ENCODE measurements around the gene YY1. TPM values are rescaled to one million over a fixed set of nuclear protein-coding genes. Genes with fewer than 3 reads are reported as not detected.
"Not testable (repeated sequence)": the region's sequence is repeated elsewhere in the genome, so short reads cannot be mapped to it uniquely, and the experiment has no call there.

YY1 gene
- total RNA-seq, 1 experiment from 2014 or later, result 97.0 TPM

DNA sequence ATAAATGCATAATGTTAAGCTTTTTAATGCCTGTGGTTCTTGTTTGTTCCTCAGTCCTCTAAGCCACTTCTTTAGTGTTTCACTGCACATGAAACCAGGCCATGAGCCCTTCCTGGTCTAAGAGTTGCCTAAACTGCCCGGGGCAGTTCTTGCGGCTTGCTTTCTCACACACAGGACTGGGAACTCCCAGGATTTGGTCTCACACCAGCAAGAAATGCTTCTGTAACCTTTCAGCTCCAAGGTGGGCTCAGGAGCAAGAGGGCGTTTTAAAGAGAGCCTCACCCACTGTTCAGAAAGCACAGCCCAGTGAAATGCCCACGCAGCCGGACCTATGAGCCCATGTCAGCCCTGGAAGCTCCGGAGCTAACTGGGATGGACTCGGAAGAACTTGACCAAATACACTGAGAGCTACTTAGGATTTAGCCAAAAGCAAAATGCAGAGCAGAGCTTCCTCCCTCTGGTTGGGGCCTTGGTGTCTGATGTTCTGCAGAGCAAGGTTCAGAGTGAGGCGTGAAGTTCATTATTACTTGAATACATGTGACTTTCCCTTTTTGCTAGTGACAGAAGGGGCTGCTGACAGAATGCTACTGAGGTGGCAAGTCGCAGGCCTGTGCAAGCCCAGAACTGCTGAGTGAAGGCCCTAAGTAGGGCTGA lies 43.9 kb downstream of the YY1 start:
- no TSS peak for BruUV-seq (replicated peaks)
- ChIA-PET CTCF (no interaction called here), POLR2A (ENCODE audit: low non-redundant PET) (no interaction called here)
- peaks cover 7% of the 10 kb centered on the region for H3K36me3 ChIP-seq (ENCODE audit: insufficient read depth, low read length, poor library complexity, severe bottlenecking)
- no peaks in the 10 kb centered on the region for H3K27me3 ChIP-seq (replicated peaks; ENCODE audit: insufficient read depth, low read depth, low read length, poor library complexity)
- H3K9me3 ChIP-seq (ENCODE audit: low read depth, low read length, poor library complexity, severe bottlenecking), result no peaks in the 10 kb centered on the region
- peak overlapping the region; percentile 37 for H3K27ac ChIP-seq (ENCODE audit: low read depth, low read length, poor library complexity, severe bottlenecking)
- H3K4me3 ChIP-seq (ENCODE audit: low read depth, low read length, poor library complexity, severe bottlenecking), result no peak overlapping the region
- DNase-seq (ENCODE audit: low spot score), result no peak
- intact Hi-C loops (cut with micrococcal nuclease; ENCODE audit: unreplicated experiment), result no loop called here
- H3K4me1 ChIP-seq (ENCODE audit: insufficient read depth, low read length, poor library complexity, severe bottlenecking), result peaks cover 3% of the 10 kb centered on the region
- TF ChIP-seq EZH2 (IDR thresholded peaks at IDR 0.05; ENCODE audit: borderline replicate concordance, low read depth, low read length, poor library complexity, severe bottlenecking), result no peak
- TF ChIP-seq, protein P1, sequence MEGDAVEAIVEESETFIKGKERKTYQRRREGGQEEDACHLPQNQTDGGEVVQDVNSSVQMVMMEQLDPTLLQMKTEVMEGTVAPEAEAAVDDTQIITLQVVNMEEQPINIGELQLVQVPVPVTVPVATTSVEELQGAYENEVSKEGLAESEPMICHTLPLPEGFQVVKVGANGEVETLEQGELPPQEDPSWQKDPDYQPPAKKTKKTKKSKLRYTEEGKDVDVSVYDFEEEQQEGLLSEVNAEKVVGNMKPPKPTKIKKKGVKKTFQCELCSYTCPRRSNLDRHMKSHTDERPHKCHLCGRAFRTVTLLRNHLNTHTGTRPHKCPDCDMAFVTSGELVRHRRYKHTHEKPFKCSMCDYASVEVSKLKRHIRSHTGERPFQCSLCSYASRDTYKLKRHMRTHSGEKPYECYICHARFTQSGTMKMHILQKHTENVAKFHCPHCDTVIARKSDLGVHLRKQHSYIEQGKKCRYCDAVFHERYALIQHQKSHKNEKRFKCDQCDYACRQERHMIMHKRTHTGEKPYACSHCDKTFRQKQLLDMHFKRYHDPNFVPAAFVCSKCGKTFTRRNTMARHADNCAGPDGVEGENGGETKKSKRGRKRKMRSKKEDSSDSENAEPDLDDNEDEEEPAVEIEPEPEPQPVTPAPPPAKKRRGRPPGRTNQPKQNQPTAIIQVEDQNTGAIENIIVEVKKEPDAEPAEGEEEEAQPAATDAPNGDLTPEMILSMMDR (conservative IDR thresholded peaks at IDR 0.05; ENCODE audit: low read depth, low read length), result no peak

- H3K9me3 ChIP-seq (ENCODE audit: low read depth, low read length, poor library complexity, severe bottlenecking); intact Hi-C loops (cut with micrococcal nuclease; ENCODE audit: unreplicated experiment); H3K4me1 ChIP-seq (ENCODE audit: insufficient read depth, low read length, poor library complexity, severe bottlenecking); H3K4me3 ChIP-seq (ENCODE audit: low read depth, low read length, poor library complexity, severe bottlenecking); DNase-seq (ENCODE audit: low spot score); BruUV-seq (replicated peaks); POLR2A ChIA-PET (ENCODE audit: low non-redundant PET); CTCF ChIA-PET; H3K27ac ChIP-seq (ENCODE audit: low read depth, low read length, poor library complexity, severe bottlenecking); H3K27me3 ChIP-seq (replicated peaks; ENCODE audit: insufficient read depth, low read depth, low read length, poor library complexity); H3K36me3 ChIP-seq (ENCODE audit: insufficient read depth, low read length, poor library complexity, severe bottlenecking): not testable (repeated sequence)
These were observed 44.5 kb downstream of the YY1 start for GRCh38 chr14:100283436-100283835.

DNA sequence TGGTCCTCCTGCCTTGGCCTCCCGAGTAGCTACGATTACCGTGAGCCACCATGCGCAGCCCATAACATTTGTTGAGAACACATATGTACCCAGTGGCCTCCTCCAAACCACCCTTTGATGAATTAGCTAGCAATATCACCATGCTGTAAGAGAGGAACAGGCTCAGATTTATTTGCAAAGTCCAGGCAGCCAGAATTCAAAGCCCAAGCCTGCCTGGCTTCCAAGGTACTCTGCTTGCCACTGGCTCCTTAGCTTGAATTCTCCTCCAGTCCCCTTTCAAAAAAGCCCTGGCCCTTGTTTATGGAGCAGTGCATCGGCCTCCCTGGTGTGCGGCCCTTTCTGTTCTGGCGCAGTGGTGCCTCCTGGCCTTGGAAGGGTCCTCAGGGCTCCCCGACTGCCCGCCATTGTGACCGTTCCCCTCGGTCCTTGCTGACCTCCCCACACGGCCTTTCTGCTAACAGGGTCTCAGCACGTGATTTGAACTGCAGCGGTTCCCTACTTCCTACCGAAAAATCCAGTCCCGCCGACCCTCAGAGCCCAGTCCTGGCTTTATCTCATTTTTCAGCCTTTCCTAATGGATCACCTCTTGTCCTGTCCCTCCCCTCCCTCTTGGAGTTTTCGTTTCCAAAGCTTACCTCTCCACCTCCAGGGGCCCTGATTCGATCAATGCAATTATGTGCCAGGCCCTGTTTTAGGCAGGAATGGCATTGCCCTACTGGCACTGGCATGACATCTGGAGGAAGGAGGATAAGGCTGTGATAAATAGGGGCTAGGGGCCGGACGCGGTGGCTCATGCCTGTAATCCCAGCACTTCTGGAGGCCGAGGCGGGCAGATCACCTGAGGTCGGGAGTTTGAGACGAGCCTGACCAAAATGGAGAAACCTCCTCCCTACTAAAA lies 45.3 kb downstream of the YY1 start:
- BruUV-seq (replicated peaks), result no TSS peak
- H3K36me3 ChIP-seq (ENCODE audit: insufficient read depth, low read length, poor library complexity, severe bottlenecking), result peaks cover 7% of the 10 kb centered on the region
- DNase-seq (ENCODE audit: low spot score), result no peak
- intact Hi-C loops (cut with micrococcal nuclease; ENCODE audit: unreplicated experiment), result no loop called here
- peak overlapping the region; percentile 10 for H3K27ac ChIP-seq (ENCODE audit: low read depth, low read length, poor library complexity, severe bottlenecking)
- ChIA-PET POLR2A (ENCODE audit: low non-redundant PET) (interaction anchor here (0.6 kb wide), 1 partner anchor 405 kb away, joined by 5 read pairs; no protein-coding TSS in a partner anchor), CTCF (interaction anchor here (1.0 kb wide), 1 partner anchor 12 kb away, joined by 3 read pairs; no protein-coding TSS in a partner anchor)
- H3K4me3 ChIP-seq (ENCODE audit: low read depth, low read length, poor library complexity, severe bottlenecking), result peak overlapping the region; percentile 83
- no peaks in the 10 kb centered on the region for H3K27me3 ChIP-seq (replicated peaks; ENCODE audit: insufficient read depth, low read depth, low read length, poor library complexity)
- TF ChIP-seq, protein P1 (conservative IDR thresholded peaks at IDR 0.05; ENCODE audit: low read depth, low read length), result no peak
- TF ChIP-seq EZH2 (IDR thresholded peaks at IDR 0.05; ENCODE audit: borderline replicate concordance, low read depth, low read length, poor library complexity, severe bottlenecking), result no peak
- H3K4me1 ChIP-seq (ENCODE audit: insufficient read depth, low read length, poor library complexity, severe bottlenecking), result peaks cover 3% of the 10 kb centered on the region
- no peaks in the 10 kb centered on the region for H3K9me3 ChIP-seq (ENCODE audit: low read depth, low read length, poor library complexity, severe bottlenecking)
